PC-3 (cell line): Measurements from ENCODE around the gene MAST3. TPM values are rescaled to one million over a fixed set of nuclear protein-coding genes. Genes with fewer than 3 reads are reported as not detected.

Source experiments
- ATAC-seq: fragments of 200-7000 bp; cut with Tn5 transposase; 2 replicates; pipeline ENCODE4 v1.9.1; 2020; ENCODE audit warnings: mild to moderate bottlenecking, moderate library complexity
- BruUV-seq: library from RNA; stranded (reverse); fragments of 400-500 nt; replicated peaks from 2 replicates; lab custom pipeline; 2021; lab: Mats Ljungman, UMichigan
- CTCF ChIA-PET: fragments of 300-600 bp; sonication (Branson Sonifier 250); formaldehyde crosslinking; loops from one replicate; lab custom pipeline; 2022; ENCODE audit warnings: antibody characterized with exemption; lab: Charles Lee
- POLR2A ChIA-PET: fragments of 300-600 bp; sonication (Branson Sonifier 250); formaldehyde crosslinking; loops from one replicate; lab custom pipeline; 2022; ENCODE audit warnings: antibody characterized with exemption; ENCODE audit not compliant: unreplicated experiment; lab: Charles Lee
- DNase-seq: peaks from one replicate; pipeline ENCODE4 v3.0.0-alpha.2; 2015
- H2AFZ ChIP-seq: fragments of 300-600 bp; sonication (generic); 2 replicates; pipeline ENCODE4 v1.6.0; 2016; ENCODE audit warnings: antibody characterized with exemption, low read length
- H3F3A ChIP-seq: fragments of 300-600 bp; sonication (generic); one replicate; pipeline ENCODE4 v1.6.0; 2017; ENCODE audit warnings: antibody characterized with exemption, low read length, control low read depth, mild to moderate bottlenecking; ENCODE audit not compliant: unreplicated experiment
- H3K27ac ChIP-seq: fragments of 300-600 bp; sonication (generic); 2 replicates; pipeline ENCODE4 v1.5.1; 2016; ENCODE audit warnings: mild to moderate bottlenecking, low read length
- H3K27me3 ChIP-seq: fragments of 300-600 bp; sonication (generic); 2 replicates; pipeline ENCODE4 v1.6.1; 2016; ENCODE audit warnings: low read length, mixed read lengths
- H3K36me3 ChIP-seq: fragments of 300-600 bp; sonication (generic); 2 replicates; pipeline ENCODE4 v1.6.1; 2016; ENCODE audit warnings: low read depth, mixed run types, low read length, mixed read lengths
- H3K4me1 ChIP-seq: fragments of 300-600 bp; sonication (generic); 2 replicates; pipeline ENCODE4 v1.5.1; 2016; ENCODE audit warnings: low read length; ENCODE audit not compliant: insufficient read depth
- H3K4me2 ChIP-seq: fragments of 300-600 bp; sonication (generic); 2 replicates; pipeline ENCODE4 v1.6.0; 2016; ENCODE audit warnings: low read length
- H3K4me3 ChIP-seq: fragments of 300-600 bp; sonication (generic); 2 replicates; pipeline ENCODE4 v1.5.1; 2016; ENCODE audit warnings: mild to moderate bottlenecking, low read length, mixed read lengths
- H3K79me2 ChIP-seq: fragments of 300-600 bp; sonication (generic); 2 replicates; pipeline ENCODE4 v1.6.1; 2017; ENCODE audit warnings: low read length, mixed read lengths
- H3K9ac ChIP-seq: fragments of 300-600 bp; sonication (generic); 2 replicates; pipeline ENCODE4 v1.6.0; 2016; ENCODE audit warnings: mild to moderate bottlenecking, low read length
- H3K9me2 ChIP-seq: fragments of 300-600 bp; sonication (generic); replicated peaks from 2 replicates; pipeline ENCODE4 v1.6.1; 2016; ENCODE audit warnings: mixed run types, low read length, mixed read lengths
- H3K9me3 ChIP-seq: fragments of 300-600 bp; sonication (generic); 2 replicates; pipeline ENCODE4 v1.6.1; 2016; ENCODE audit warnings: low read length, mixed read lengths
- H4K20me1 ChIP-seq: fragments of 300-600 bp; sonication (generic); 2 replicates; pipeline ENCODE4 v1.6.1; 2016; ENCODE audit warnings: low read length, mixed read lengths
- CTCF ChIP-seq: fragments of 300-600 bp; sonication (generic); conservative IDR thresholded peaks from 2 replicates; pipeline ENCODE4 v1.5.1; 2017; ENCODE audit warnings: antibody characterized with exemption, low read depth, mild to moderate bottlenecking, low read length
- EZH2 ChIP-seq: fragments of 300-600 bp; sonication (generic); IDR thresholded peaks from one replicate; pipeline ENCODE4 v1.6.1; 2017; ENCODE audit warnings: antibody characterized with exemption, mild to moderate bottlenecking, low read length; ENCODE audit not compliant: unreplicated experiment
- EZH2phosphoT487 ChIP-seq: fragments of 300-600 bp; sonication (generic); IDR thresholded peaks from 2 replicates; pipeline ENCODE4 v1.6.1; 2018; ENCODE audit warnings: mild to moderate bottlenecking, antibody characterized with exemption, low read length, borderline replicate concordance
- intact Hi-C: fragments of 100-400 bp; cut with micrococcal nuclease; formaldehyde crosslinking; loops from 2 replicates; pipeline ENCODE4 v1.9.0; 2023
- total RNA-seq: library from RNA; depleted of rRNA; stranded (reverse); fragments of >200 nt; gene quantifications from 2 replicates; pipeline ENCODE4 v1.2.3, GENCODE V29; 2014

Gene MAST3
- total RNA-seq, 1 experiment from 2014 or later, result 8.1 TPM

- H3F3A ChIP-seq, result no peaks in the 10 kb centered on the region
- H4K20me1 ChIP-seq, result no peaks in the 10 kb centered on the region
- H3K4me1 ChIP-seq, result peaks cover 13% of the 10 kb centered on the region
- peaks cover 7% of the 10 kb centered on the region for H3K79me2 ChIP-seq
- no peaks in the 10 kb centered on the region for H3K27me3 ChIP-seq
- CTCF ChIA-PET, result interaction anchor here (0.5 to 2.2 kb wide), 7 partner anchors 16 to 89 kb away, joined by 3 to 9 read pairs (median 4); partner anchors contain the start of gene JUND
- DNase-seq, result peak; percentile 99
- H3K4me2 ChIP-seq, result peak within 1 kb of the TSS; percentile 92
- no TSS peak for BruUV-seq
- H2AFZ ChIP-seq, result peak within 1 kb of the TSS; percentile 89
- peak within 1 kb of the TSS; percentile 85 for H3K4me3 ChIP-seq
- POLR2A ChIA-PET, result interaction anchor here (0.6 to 0.7 kb wide), 2 partner anchors 89 to 330 kb away, joined by 3 read pairs; no protein-coding TSS in a partner anchor
- TF ChIP-seq CTCF (no peak), EZH2 (no peak), EZH2phosphoT487 (no peak)
- H3K9me2 ChIP-seq, result no peaks in the 10 kb centered on the region
- H3K9ac ChIP-seq, result peak within 1 kb of the TSS; percentile 83
- intact Hi-C loops, result loop anchor here (1.0 kb wide), 1 partner anchor 11 kb away; the partner anchor contains the start of gene RAB3A
- peak; percentile 90 for ATAC-seq
- H3K36me3 ChIP-seq, result no peaks in the 10 kb centered on the region
- H3K27ac ChIP-seq, result peak within 1 kb of the TSS; percentile 26
- no peaks in the 10 kb centered on the region for H3K9me3 ChIP-seq
Observed at GRCh38 chr19:18192673-18193387, 95.3 kb downstream of the MAST3 start, which contains the start of gene MPV17L2. Gene MPV17L2 (plus strand): TSS chr19:18193218. CDS start chr19:18193282, 64 bp downstream.

GRCh38 chr19:18193388-18194180 lies 96.0 kb downstream of the MAST3 start:
- H3K79me2 ChIP-seq, result peaks cover 7% of the 10 kb centered on the region
- POLR2A ChIA-PET, result interaction anchor here (0.6 to 0.7 kb wide), 3 partner anchors 40 to 329 kb away, joined by 3 to 4 read pairs (median 3); no protein-coding TSS in a partner anchor
- no peaks in the 10 kb centered on the region for H3K9me2 ChIP-seq
- H3K9ac ChIP-seq, result peak overlapping the region; percentile 83
- no peaks in the 10 kb centered on the region for H4K20me1 ChIP-seq
- TSS peak; percentile 56 for BruUV-seq
- TF ChIP-seq CTCF, result no peak
- no peak for TF ChIP-seq EZH2
- no peak for TF ChIP-seq EZH2phosphoT487
- no peaks in the 10 kb centered on the region for H3K9me3 ChIP-seq
- DNase-seq (peak; percentile 24), ATAC-seq (no peak)
- H3K27ac ChIP-seq, result no peak overlapping the region
- H3K36me3 ChIP-seq, result no peaks in the 10 kb centered on the region
- H3K4me3 ChIP-seq, result peak overlapping the region; percentile 85
- no peaks in the 10 kb centered on the region for H3F3A ChIP-seq
- CTCF ChIA-PET, result interaction anchor here (0.5 to 2.2 kb wide), 5 partner anchors 15 to 80 kb away, joined by 3 to 9 read pairs (median 4); no protein-coding TSS in a partner anchor
- H2AFZ ChIP-seq, result peak overlapping the region; percentile 89
- intact Hi-C loops, result no loop called here
- H3K4me1 ChIP-seq, result peaks cover 13% of the 10 kb centered on the region
- H3K4me2 ChIP-seq, result peak overlapping the region; percentile 92
- H3K27me3 ChIP-seq, result no peaks in the 10 kb centered on the region
